Neutrophil (primary cell): ENCODE results near the gene CCPG1.

Source experiments
- H3K27ac ChIP-seq: fragments of 200-600 bp; sonication (generic); 2 replicates; pipeline ENCODE4 v1.5.1; 2016; ENCODE audit warnings: mild to moderate bottlenecking, moderate library complexity
- H3K27me3 ChIP-seq: fragments of 200-600 bp; sonication (generic); 2 replicates; pipeline ENCODE4 v1.6.0; 2016; ENCODE audit warnings: mild to moderate bottlenecking
- H3K36me3 ChIP-seq: fragments of 200-600 bp; sonication (generic); 2 replicates; pipeline ENCODE4 v1.5.1; 2017
- H3K4me1 ChIP-seq, 2 experiments: fragments of 200-600 bp in 1 of 2; sonication (generic) in 1 of 2; 1 replicate in 1 of 2; 2 replicates in 1 of 2; pipeline versions ENCODE4 v1.5.1 to v1.6.1; 2013 to 2016; ENCODE audit warnings: low read depth in 1 of 2, low read length in 1 of 2, mild to moderate bottlenecking in 1 of 2, moderate library complexity in 1 of 2; ENCODE audit not compliant: control insufficient read depth in 1 of 2, insufficient read depth in 1 of 2
- H3K4me3 ChIP-seq, 2 experiments: fragments of 200-600 bp in 1 of 2; sonication (generic) in 1 of 2; 1 replicate in 1 of 2; 2 replicates in 1 of 2; pipeline ENCODE4 v1.5.1; 2013 to 2016; ENCODE audit warnings: low read depth in 1 of 2, low read length in 1 of 2, mild to moderate bottlenecking in 1 of 2, moderate library complexity in 1 of 2
- H3K9me3 ChIP-seq: fragments of 200-600 bp; sonication (generic); 2 replicates; pipeline ENCODE4 v1.5.1; 2016
- CTCF ChIP-seq: fragments of 200-600 bp; sonication (generic); IDR thresholded peaks from 2 replicates; pipeline ENCODE4 v1.5.1; 2016; ENCODE audit warnings: antibody characterized with exemption

The CCPG1 gene

GRCh38 chr15:55318588-55319494 is 89.3 kb downstream of the CCPG1 start, which contains the start of the genes PIGB and PIGBOS1:
TSS of gene PIGB (plus strand) at chr15:55319222. CDS start at chr15:55319251, 29 bp downstream.
TSS of gene PIGBOS1 (minus strand) at chr15:55319123. CDS start at chr15:55317792, 1,331 bp downstream.
- Histone ChIP-seq H3K36me3 (peaks cover 7% of the 10 kb centered on the region), H3K9me3 (no peaks in the 10 kb centered on the region), H3K4me1 (peaks cover 66 to 72% of the 10 kb centered on the region in 2 experiments), H3K27ac (peak within 1 kb of the TSS; percentile 96), H3K27me3 (no peaks in the 10 kb centered on the region), H3K4me3 (peak within 1 kb of the TSS; percentile 77 to 98)
- TF ChIP-seq CTCF, result peak; percentile 29
